ENCODE data around the gene ABCG8. TPM values are rescaled to one million over a fixed set of nuclear protein-coding genes. Genes with fewer than 3 reads are reported as not detected.

ABCG8 gene
- total and polyA plus RNA-seq, 10 of the 15 experiments (the other 5 are each of a cell fraction or from before 2014, with no cell fraction given), result not detected

DNA sequence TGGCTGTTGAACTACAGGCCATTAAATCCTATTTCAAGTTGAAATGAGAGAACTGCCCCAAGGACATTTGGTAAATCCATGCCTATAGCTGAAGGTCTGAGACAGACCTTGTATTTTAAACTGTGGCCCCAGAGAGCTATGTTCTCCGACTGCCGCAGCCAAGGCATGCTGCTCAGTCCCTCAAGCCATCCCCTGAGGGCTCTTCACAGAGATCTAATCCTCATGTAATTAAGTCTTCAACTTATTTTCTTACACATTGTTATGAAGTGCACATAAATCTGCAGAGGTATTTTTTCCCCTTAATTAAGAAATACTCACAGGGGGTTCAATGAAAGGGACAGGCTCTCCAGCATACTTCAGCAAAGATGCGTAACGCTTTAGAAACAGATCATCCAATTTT is 50.6 kb downstream of the ABCG8 start (continued):
- TF ChIP-seq, protein P1, sequence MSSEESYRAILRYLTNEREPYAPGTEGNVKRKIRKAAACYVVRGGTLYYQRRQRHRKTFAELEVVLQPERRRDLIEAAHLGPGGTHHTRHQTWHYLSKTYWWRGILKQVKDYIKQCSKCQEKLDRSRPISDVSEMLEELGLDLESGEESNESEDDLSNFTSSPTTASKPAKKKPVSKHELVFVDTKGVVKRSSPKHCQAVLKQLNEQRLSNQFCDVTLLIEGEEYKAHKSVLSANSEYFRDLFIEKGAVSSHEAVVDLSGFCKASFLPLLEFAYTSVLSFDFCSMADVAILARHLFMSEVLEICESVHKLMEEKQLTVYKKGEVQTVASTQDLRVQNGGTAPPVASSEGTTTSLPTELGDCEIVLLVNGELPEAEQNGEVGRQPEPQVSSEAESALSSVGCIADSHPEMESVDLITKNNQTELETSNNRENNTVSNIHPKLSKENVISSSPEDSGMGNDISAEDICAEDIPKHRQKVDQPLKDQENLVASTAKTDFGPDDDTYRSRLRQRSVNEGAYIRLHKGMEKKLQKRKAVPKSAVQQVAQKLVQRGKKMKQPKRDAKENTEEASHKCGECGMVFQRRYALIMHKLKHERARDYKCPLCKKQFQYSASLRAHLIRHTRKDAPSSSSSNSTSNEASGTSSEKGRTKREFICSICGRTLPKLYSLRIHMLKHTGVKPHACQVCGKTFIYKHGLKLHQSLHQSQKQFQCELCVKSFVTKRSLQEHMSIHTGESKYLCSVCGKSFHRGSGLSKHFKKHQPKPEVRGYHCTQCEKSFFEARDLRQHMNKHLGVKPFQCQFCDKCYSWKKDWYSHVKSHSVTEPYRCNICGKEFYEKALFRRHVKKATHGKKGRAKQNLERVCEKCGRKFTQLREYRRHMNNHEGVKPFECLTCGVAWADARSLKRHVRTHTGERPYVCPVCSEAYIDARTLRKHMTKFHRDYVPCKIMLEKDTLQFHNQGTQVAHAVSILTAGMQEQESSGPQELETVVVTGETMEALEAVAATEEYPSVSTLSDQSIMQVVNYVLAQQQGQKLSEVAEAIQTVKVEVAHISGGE (CRISPR knock-in tag; IDR thresholded peaks at IDR 0.05), result no peak
- TF ChIP-seq TCF12 (IDR thresholded peaks at IDR 0.05; ENCODE audit: low read depth, low read length), result no peak
- TF ChIP-seq, protein P2, sequence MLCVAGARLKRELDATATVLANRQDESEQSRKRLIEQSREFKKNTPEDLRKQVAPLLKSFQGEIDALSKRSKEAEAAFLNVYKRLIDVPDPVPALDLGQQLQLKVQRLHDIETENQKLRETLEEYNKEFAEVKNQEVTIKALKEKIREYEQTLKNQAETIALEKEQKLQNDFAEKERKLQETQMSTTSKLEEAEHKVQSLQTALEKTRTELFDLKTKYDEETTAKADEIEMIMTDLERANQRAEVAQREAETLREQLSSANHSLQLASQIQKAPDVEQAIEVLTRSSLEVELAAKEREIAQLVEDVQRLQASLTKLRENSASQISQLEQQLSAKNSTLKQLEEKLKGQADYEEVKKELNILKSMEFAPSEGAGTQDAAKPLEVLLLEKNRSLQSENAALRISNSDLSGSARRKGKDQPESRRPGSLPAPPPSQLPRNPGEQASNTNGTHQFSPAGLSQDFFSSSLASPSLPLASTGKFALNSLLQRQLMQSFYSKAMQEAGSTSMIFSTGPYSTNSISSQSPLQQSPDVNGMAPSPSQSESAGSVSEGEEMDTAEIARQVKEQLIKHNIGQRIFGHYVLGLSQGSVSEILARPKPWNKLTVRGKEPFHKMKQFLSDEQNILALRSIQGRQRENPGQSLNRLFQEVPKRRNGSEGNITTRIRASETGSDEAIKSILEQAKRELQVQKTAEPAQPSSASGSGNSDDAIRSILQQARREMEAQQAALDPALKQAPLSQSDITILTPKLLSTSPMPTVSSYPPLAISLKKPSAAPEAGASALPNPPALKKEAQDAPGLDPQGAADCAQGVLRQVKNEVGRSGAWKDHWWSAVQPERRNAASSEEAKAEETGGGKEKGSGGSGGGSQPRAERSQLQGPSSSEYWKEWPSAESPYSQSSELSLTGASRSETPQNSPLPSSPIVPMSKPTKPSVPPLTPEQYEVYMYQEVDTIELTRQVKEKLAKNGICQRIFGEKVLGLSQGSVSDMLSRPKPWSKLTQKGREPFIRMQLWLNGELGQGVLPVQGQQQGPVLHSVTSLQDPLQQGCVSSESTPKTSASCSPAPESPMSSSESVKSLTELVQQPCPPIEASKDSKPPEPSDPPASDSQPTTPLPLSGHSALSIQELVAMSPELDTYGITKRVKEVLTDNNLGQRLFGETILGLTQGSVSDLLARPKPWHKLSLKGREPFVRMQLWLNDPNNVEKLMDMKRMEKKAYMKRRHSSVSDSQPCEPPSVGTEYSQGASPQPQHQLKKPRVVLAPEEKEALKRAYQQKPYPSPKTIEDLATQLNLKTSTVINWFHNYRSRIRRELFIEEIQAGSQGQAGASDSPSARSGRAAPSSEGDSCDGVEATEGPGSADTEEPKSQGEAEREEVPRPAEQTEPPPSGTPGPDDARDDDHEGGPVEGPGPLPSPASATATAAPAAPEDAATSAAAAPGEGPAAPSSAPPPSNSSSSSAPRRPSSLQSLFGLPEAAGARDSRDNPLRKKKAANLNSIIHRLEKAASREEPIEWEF (IDR thresholded peaks at IDR 0.05; ENCODE audit: insufficient replicate concordance, low read depth, low read length), result no peak

DNA sequence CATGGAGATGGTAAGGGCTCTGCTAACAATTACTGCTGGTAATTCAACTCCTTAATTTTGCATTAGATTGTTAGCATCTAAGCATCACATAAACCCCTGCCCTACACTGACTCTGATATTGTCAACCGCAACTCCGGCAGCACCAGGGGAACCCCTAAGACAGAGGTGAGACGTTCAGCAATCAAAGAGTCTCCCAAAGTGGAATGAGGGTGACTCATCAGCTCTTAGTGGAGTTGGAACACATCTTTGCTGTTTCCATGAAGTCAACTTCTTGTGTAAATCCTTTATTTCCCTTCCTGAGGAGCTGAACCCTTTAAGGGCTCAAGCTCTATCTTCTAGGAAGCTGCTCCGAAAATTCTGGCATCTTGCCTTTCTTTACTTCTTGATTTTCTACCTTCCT is 52.1 kb downstream of the ABCG8 start:
- ChIA-PET RAD21 (ENCODE audit: unreplicated experiment) (no interaction called here), POLR2A (no interaction called here), SMC1A (ENCODE audit: uncharacterized antibody, unreplicated experiment) (no interaction called here), CTCF (no interaction called here)
- H3K9me3 ChIP-seq (replicated peaks; ENCODE audit: control insufficient read depth, insufficient read depth, low read length), result no peaks in the 10 kb centered on the region
- no peak overlapping the region for H3K4me3 ChIP-seq
- ATAC-seq, result no peak
- no peaks in the 10 kb centered on the region for H3K79me2 ChIP-seq (ENCODE audit: control insufficient read depth, insufficient read depth, low read length)
- H3K4me2 ChIP-seq (ENCODE audit: control insufficient read depth, insufficient read depth), result no peak overlapping the region
- H3K9ac ChIP-seq (ENCODE audit: control insufficient read depth, insufficient read depth, low read length), result no peak overlapping the region
- no peak for TF ChIP-seq CHD1 (IDR thresholded peaks at IDR 0.05; ENCODE audit: low read depth, low read length)
- TF ChIP-seq GABPA (IDR thresholded peaks at IDR 0.05; ENCODE audit: low read depth), result no peak
- no peak for TF ChIP-seq RAD21 (IDR thresholded peaks at IDR 0.05; ENCODE audit: insufficient read depth, low read depth, low read length)
- no peak for TF ChIP-seq EZH2 (IDR thresholded peaks at IDR 0.05; ENCODE audit: borderline replicate concordance, control insufficient read depth, low read depth, low read length)
- TF ChIP-seq, protein P3, sequence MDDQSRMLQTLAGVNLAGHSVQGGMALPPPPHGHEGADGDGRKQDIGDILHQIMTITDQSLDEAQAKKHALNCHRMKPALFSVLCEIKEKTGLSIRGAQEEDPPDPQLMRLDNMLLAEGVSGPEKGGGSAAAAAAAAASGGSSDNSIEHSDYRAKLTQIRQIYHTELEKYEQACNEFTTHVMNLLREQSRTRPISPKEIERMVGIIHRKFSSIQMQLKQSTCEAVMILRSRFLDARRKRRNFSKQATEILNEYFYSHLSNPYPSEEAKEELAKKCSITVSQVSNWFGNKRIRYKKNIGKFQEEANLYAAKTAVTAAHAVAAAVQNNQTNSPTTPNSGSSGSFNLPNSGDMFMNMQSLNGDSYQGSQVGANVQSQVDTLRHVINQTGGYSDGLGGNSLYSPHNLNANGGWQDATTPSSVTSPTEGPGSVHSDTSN (IDR thresholded peaks at IDR 0.05; ENCODE audit: insufficient replicate concordance, low read depth, low read length), result no peak
- in situ Hi-C loops (cut with MboI), result no loop called here
- H2AFZ ChIP-seq (ENCODE audit: control insufficient read depth, low read depth, low read length), result no peak overlapping the region
- H3K4me1 ChIP-seq (ENCODE audit: control insufficient read depth, insufficient read depth, low read length), result 0 out of 2 replicates have a peak, but pooled peaks cover 2% of the 10 kb centered on the region
- no peaks in the 10 kb centered on the region for H4K20me1 ChIP-seq (ENCODE audit: control insufficient read depth, insufficient read depth)
- WGBS (ENCODE audit: insufficient coverage, insufficient replicate concordance, low lambda C conversion rate, missing lambda C conversion rate), result 95% methylated on average over 4 of the region's 4 CpGs
- H3K36me3 ChIP-seq (ENCODE audit: control insufficient read depth in 2 of 2, insufficient read depth in 2 of 2, low read length in 1 of 2), result peaks cover 9 to 45% of the 10 kb centered on the region in 2 experiments
- intact Hi-C loops (cut with micrococcal nuclease; ENCODE audit: unreplicated experiment), result no loop called here
- BruUV-seq (replicated peaks), result no TSS peak
- H3K27ac ChIP-seq (ENCODE audit: control insufficient read depth, insufficient read depth), result no peak overlapping the region
- H3K27me3 ChIP-seq (replicated peaks in 1 of 2; ENCODE audit: control insufficient read depth in 2 of 2, insufficient read depth in 2 of 2, low read length in 1 of 2), result no peaks in the 10 kb centered on the region
- no peak for FAIRE-seq
- no peak for DNase-seq (ENCODE audit: low read depth, low spot score)
